ENCODE results near the gene GLCCI1. TPM values are rescaled to one million over a fixed set of nuclear protein-coding genes. Genes with fewer than 3 reads are reported as not detected.

Gene GLCCI1
- total RNA-seq, 1 donor = 6.9 TPM

DNA sequence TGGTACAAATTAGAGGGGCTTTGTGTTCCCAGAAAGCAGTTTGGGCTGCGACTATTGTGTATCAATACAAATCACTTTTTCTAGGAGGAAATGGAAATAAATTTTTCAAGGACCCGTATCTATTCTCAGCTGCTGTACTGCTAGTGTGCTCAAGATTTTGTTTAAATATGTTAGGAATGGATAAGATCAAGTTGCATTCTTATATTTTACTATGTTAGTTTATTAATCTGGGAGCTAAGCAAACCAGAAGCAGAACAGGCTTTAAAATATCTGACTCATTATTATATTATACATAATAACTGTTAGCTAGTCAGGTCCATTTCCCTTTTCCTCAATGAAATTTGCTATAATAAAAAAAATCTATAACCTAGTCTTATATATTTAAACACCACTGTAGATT, 11.1 kb upstream of the GLCCI1 start:
- no peak overlapping the region for H3K4me3 ChIP-seq (ENCODE audit: low read depth, low read length)
- DNase-seq (ENCODE audit: low read depth) = no peak
- TF ChIP-seq CTCF (IDR thresholded peaks at IDR 0.05; ENCODE audit: insufficient read depth, low read depth, low read length) = no peak

DNA sequence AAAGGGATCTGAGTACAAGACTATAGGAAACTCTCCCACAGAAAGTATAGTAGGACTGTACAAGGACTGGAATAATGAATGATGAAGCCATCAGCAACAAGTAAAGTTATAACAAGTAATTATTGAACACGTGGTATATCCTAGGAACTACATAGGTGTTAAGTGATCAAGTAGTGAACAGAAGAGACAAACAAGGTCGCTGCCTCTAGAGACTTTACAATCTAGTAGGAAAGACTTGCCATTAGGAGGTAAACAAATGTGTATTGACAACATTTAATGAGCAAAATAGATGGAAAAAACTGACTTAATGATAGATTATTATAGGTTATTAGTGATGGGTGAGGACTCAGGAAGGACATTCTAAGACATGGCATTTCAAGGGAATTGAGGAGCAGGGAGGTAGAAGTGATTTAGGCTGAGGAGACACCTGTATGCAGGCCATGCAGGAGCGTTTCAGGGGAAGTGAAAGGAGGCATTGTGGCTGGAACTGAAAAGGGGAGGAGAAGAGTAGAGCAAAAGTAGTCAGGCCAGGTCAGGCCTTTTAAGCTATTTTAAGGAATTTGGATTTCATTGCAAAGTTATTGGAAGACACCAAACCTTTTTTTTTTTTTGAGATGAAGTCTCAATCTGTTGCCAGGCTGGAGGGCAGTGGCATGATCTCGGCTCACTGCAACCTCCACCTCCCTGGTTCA, 8.5 kb upstream of the GLCCI1 start:
- TF ChIP-seq CTCF (IDR thresholded peaks at IDR 0.05; ENCODE audit: insufficient read depth, low read depth, low read length) = no peak
- H3K4me3 ChIP-seq (ENCODE audit: low read depth, low read length) = no peak overlapping the region
- DNase-seq (ENCODE audit: low read depth) = no peak

- peak; percentile 71 for DNase-seq (ENCODE audit: low read depth)
- no peak overlapping the region for H3K4me3 ChIP-seq (ENCODE audit: low read depth, low read length)
- TF ChIP-seq CTCF (IDR thresholded peaks at IDR 0.05; ENCODE audit: insufficient read depth, low read depth, low read length) = no peak
Observed at GRCh38 chr7:7962851-7963250, 5.7 kb upstream of the GLCCI1 start.

DNA sequence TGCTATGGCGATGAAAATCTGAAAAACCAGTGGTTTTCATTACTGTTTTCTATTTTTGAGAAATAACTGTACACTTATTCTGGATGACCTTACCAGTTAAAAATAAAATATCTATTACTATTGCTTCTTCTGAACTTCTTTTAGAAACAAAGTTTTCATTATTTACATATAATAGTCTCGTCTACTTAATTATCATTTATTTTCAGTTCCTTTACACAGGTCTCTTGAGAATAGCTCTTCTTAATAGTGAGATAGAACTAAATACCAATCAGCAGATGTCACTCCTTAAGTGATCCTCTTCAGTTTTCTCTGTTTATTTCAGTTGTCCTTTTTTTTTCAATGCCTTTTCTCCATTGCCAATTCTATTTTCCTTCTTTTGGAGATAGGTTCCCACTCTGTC, 4.3 kb upstream of the GLCCI1 start:
- no peak for TF ChIP-seq CTCF (IDR thresholded peaks at IDR 0.05; ENCODE audit: insufficient read depth, low read depth, low read length)
- H3K4me3 ChIP-seq (ENCODE audit: low read depth, low read length) = no peak overlapping the region
- no peak for DNase-seq (ENCODE audit: low read depth)

- DNase-seq (ENCODE audit: low read depth) = no peak
- no peak for TF ChIP-seq CTCF (IDR thresholded peaks at IDR 0.05; ENCODE audit: insufficient read depth, low read depth, low read length)
Observed at GRCh38 chr7:7964691-7965090, 3.9 kb upstream of the GLCCI1 start.

GRCh38 chr7:7965301-7965700, 3.3 kb upstream of the GLCCI1 start:
- DNase-seq (ENCODE audit: low read depth) = no peak
- TF ChIP-seq CTCF (IDR thresholded peaks at IDR 0.05; ENCODE audit: insufficient read depth, low read depth, low read length) = no peak
- no peak overlapping the region for H3K4me3 ChIP-seq (ENCODE audit: low read depth, low read length)

More at GRCh38 chr7:7964691-7965090, 3.9 kb upstream of the GLCCI1 start:
- no peak overlapping the region for H3K4me3 ChIP-seq (ENCODE audit: low read depth, low read length)
